HG03196 (cell line): ENCODE measurements around the gene KCNIP3.

Experiments used
- ATAC-seq: cut with Tn5 transposase; IDR thresholded peaks from one replicate; pipeline ENCODE4 v1.9.1; 2021; ENCODE audit not compliant: unreplicated experiment

KCNIP3 gene

DNA sequence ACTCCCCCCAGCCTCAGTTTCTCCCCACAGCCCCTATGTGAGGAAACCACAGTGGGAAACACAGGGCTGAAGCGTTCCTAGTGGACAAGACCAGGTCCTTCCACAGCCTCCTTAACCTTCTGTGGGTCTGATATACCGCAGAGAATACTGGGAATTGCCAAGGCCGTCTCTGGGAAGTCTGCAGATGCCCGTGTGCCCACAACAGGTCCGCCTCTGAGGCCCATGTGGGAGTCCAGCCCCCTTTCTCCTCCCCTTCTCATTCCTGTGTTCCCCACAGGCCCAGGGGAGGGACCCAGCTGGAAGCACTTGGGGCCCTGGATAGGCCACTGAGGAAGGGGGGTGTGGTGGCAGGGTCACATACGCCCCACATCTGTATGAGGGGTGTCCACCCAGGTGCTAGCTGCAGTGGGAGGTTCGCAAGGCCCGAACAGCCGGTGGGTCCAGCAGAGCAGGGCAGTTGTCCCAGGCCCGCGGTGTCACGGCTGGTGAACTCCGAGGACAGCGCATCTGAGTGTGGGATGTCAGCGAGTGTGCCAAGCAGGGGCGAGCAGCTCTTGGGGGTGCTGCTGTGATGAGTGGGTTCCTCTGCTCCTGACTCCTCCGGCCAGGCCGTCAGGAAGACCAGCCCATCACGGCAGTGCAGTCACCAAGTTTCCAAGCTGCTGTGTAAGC lies 2.4 kb upstream of the KCNIP3 start:
- no peak for ATAC-seq

DNA sequence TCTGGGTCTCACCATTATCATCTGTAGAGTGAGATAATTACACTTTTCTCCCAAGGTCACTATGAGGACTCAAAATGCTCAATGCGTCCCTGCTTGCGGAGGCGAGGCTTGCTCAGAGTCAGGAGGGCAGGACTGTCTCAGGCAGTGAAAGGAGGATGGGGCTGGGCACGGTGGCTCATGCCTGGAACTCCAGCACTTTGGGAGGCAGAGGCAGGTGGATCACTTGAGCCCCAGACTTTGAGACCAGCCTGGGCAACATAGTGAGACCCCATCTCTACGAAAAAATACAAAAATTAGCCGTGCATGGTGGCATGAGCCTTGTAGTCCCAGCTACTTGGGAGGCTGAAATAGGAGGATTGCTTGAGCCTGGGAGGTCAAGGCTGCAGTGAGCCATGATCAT lies 1.8 kb upstream of the KCNIP3 start:
- no peak for ATAC-seq

GRCh38 chr2:95296011-95296410 lies 1.1 kb upstream of the KCNIP3 start:
- ATAC-seq, result no peak

GRCh38 chr2:95297639-95298395 lies 670 bp downstream of the KCNIP3 start:
- no peak for ATAC-seq

DNA sequence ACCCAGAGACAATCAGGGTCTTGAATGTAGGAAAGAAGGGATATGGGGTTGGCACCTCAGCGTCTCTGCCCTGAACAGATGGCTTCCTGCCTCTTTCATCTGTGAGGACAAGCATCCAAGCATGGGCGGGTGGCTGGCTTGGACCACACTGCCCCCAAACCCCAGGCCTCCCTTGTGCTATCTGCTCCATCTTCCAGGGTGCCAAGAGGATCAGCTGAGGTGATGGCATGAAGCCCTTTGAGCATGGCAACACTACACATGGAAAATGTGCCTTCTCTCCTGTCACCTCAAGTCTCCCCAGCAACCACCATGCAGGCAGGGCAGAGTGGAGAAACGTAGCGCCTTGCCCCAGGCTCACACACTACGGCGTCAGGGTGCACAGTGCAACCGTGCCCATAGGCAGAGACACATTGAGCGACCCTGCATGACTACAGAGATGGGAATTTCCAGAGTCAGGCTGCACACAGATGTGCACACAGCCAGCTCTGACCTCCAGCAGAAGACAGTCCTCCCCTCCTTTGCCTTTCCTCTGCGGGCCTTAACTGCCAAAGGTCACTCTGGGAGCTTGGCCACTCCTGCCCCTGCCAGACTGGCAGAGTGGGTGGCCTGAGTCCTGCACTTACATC lies 1.5 kb downstream of the KCNIP3 start:
- ATAC-seq, result no peak

- ATAC-seq, result no peak
These were observed 2.8 kb downstream of the KCNIP3 start for GRCh38 chr2:95299961-95300360.

DNA sequence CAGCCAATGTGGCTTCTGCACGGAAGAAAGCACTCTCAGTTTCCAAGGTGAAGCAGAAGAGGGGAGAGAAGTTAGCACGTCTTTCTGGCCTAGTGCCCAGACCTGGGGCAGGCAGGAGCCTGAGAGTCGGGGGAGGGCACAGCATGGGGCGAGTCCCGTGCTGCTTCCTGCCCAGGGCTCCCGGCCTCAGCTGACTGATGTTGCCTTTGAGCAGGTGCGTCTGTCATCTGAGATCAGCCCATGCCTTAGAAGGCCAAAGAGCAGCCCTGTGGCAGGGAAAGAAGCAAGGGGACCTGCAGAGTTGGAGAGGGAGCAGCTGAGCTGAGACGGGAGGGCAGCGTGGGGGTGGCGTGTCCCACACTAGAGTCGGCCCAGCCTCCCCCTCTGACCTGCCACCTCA lies 3.3 kb downstream of the KCNIP3 start:
- ATAC-seq, result no peak

DNA sequence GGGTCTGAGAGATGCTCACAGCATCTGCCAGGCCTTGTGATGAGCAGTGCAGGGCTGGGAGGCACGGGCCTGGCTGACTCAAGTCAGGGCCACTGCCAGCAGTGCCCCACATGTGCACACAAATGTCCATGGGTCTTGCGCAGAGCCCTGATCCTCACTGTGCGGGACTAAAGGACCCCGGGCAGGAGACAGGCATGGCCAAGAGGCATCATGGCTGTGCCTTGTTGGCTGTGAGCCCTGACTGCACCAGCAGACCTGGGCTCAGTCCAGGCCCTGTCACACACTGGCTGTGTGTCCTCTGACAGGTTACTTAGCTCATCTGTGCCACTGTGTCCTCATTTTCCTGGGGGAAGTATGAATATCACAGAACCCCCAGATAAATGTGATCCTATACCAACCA lies 4.0 kb downstream of the KCNIP3 start:
- no peak for ATAC-seq

DNA sequence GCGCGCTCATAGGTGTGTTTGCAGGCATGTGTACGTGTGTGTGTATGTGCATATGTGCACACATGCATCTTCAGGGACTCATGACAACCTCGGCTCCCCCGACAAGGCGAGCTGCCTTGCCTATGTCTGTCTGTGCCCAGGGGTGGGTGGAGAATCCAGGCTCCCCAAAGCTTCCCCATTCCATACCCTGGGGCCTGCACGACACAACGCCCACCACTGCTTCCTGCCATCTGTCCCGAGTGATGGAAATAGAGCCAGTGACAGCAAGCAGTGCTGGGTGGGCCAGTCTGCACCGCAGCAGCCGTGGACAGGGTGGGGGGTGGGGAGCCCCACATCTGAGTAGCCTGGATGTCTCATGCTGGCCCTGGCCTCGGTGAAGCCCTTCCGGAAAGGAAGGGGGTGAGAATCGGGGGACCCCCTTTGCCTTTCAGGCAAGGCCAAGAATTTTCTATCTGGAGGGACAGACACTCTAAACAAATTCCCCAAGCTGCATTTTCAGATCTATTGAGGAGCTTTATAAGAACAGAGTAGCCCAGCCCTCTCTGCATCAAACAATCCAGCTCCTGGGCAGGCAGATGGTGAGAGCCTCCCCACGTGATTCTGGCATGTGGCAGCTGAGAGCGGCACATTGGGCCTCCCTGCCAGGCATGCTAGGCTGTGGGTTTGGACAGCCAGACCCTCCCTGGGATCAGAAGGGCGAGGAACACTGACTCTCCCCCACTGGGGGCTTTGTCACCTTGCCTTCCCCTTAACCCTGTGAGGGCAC lies 4.9 kb downstream of the KCNIP3 start:
- ATAC-seq, result no peak

- no peak for ATAC-seq
These were observed 6.2 kb downstream of the KCNIP3 start for GRCh38 chr2:95303191-95303919.

GRCh38 chr2:95305380-95306061 lies 8.4 kb downstream of the KCNIP3 start:
- no peak for ATAC-seq

DNA sequence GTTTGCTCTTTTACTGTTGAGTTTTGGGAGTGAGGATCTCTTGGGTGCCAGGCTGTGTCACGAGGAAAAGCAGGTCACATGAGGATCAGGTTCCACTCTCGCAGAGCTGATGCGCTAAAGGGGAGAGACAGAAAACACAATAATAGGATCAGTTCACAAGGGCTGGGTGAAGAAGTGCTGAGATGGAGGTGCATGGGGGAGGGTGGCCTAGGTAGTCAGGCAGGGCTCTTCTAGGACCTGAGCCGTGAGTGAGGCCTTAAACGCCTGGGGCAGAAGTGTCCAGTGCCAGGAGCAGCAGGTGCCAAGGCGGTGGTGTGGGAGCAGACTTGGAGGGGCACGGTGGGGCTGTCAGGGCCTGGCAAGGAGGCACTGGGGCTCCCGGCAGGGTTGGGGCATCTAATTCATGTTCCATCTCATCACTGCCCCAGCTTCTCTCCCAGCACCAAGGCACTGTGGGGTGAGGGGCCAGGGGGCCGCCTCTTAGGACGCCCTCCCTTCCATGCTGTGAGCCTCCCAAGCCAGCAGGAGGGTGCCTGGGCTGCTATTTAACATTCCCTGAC lies 9.3 kb downstream of the KCNIP3 start:
- ATAC-seq, result no peak

GRCh38 chr2:95307036-95307435 lies 9.9 kb downstream of the KCNIP3 start:
- no peak for ATAC-seq

GRCh38 chr2:95307878-95308277 lies 10.7 kb downstream of the KCNIP3 start:
- no peak for ATAC-seq

- ATAC-seq, result no peak
These were observed 11.4 kb downstream of the KCNIP3 start for GRCh38 chr2:95308426-95308990.

- no peak for ATAC-seq
These were observed 12.5 kb downstream of the KCNIP3 start for GRCh38 chr2:95309599-95309998.

DNA sequence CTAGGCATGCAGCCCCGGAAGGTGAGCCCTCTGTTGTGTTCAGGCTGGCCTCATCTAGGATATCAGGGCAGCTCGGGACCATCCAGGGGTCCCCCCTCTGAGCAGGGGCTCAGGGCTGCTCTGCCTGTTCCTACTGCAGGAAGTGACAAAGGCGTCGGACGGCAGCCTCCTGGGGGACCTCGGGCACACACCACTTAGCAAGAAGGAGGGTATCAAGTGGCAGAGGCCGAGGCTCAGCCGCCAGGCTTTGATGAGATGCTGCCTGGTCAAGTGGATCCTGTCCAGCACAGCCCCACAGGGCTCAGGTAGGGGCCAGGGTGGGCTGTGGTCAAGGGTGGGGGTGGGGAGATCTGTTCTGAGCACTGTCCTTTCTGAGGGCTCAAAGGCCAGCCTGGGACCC lies 13.1 kb downstream of the KCNIP3 start:
- ATAC-seq, result no peak

GRCh38 chr2:95310651-95311050 lies 13.5 kb downstream of the KCNIP3 start:
- ATAC-seq, result no peak

- no peak for ATAC-seq
These were observed 14.8 kb downstream of the KCNIP3 start for GRCh38 chr2:95311815-95312542.
